SU-DHL-6 (cell line): Measurements from ENCODE around the gene PHAF1.

Source experiments
- EZH2phosphoT487 ChIP-seq: fragments of 200-600 bp; sonication (generic), shearing (Covaris generic); conservative IDR thresholded peaks from 2 replicates; pipeline ENCODE4 v1.6.1; 2018; ENCODE audit warnings: mild to moderate bottlenecking, antibody characterized with exemption, low read length, moderate library complexity, mixed read lengths
- TF ChIP-seq, protein P1 (sequence below): fragments of 200-600 bp; sonication (generic); IDR thresholded peaks from one replicate; pipeline ENCODE4 v1.5.1; 2017; ENCODE audit warnings: antibody characterized with exemption, mild to moderate bottlenecking, low read length, moderate library complexity; ENCODE audit not compliant: insufficient read depth, poor library complexity, severe bottlenecking

DNA sequence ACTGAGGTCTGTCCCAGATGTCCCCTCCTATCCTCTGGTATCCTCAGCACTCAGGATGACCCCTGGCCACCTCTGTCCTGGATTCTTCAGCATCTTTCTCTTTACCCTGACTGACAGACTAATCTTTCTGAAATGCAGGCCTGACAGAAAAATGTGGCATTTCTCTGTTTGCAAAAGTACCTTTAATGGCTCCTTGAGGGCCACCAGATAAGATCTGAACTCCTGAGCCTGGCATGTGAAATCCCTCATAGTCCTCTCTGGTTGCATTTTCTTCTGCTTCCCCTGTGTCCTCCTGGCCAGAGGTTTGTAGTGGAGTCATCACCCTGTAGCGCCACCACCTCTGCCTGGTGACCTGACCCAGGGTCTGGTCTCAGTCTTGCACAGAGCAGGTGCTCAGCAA lies 87.1 kb downstream of the PHAF1 start:
- TF ChIP-seq, protein P1, sequence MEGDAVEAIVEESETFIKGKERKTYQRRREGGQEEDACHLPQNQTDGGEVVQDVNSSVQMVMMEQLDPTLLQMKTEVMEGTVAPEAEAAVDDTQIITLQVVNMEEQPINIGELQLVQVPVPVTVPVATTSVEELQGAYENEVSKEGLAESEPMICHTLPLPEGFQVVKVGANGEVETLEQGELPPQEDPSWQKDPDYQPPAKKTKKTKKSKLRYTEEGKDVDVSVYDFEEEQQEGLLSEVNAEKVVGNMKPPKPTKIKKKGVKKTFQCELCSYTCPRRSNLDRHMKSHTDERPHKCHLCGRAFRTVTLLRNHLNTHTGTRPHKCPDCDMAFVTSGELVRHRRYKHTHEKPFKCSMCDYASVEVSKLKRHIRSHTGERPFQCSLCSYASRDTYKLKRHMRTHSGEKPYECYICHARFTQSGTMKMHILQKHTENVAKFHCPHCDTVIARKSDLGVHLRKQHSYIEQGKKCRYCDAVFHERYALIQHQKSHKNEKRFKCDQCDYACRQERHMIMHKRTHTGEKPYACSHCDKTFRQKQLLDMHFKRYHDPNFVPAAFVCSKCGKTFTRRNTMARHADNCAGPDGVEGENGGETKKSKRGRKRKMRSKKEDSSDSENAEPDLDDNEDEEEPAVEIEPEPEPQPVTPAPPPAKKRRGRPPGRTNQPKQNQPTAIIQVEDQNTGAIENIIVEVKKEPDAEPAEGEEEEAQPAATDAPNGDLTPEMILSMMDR, result no peak
- no peak for TF ChIP-seq EZH2phosphoT487
